Aorta (tissue), 5 donors: Measurements from ENCODE around the gene CSF3R. TPM values are rescaled to one million over a fixed set of nuclear protein-coding genes. Genes with fewer than 3 reads are reported as not detected.
"Not testable (repeated sequence)": the region's sequence is repeated elsewhere in the genome, so short reads cannot be mapped to it uniquely, and the experiment has no call there.

ENCODE experiments used
- ATAC-seq: fragments of 200-7000 bp; cut with Tn5 transposase; one replicate; pipeline ENCODE4 v1.9.1; 2022; ENCODE audit warnings: moderate library complexity; ENCODE audit not compliant: low FRiP score
- DNase-seq, 2 donors: peaks; one replicate each; pipeline ENCODE4 v3.0.0-alpha.2; 2020
- H3K27ac ChIP-seq, 2 donors: one replicate each; pipeline ENCODE4 v1.5.1; 2013; ENCODE audit warnings: low read length in 2 of 2, mild to moderate bottlenecking in 2 of 2, moderate library complexity in 2 of 2, control low read depth in 1 of 2, inconsistent platforms in 1 of 2, low read depth in 1 of 2
- H3K27me3 ChIP-seq, 2 donors: one replicate each; pipeline ENCODE4 v1.6.1; 2013; ENCODE audit warnings: control low read depth in 1 of 2, low read length in 1 of 2, mild to moderate bottlenecking in 1 of 2, moderate library complexity in 1 of 2; ENCODE audit not compliant: insufficient read depth in 2 of 2, control insufficient read depth in 1 of 2
- H3K36me3 ChIP-seq, 2 donors: one replicate each; pipeline ENCODE4 v1.6.1; 2013; ENCODE audit warnings: control low read depth in 1 of 2, low read length in 1 of 2, mild to moderate bottlenecking in 1 of 2; ENCODE audit not compliant: insufficient read depth in 2 of 2, control insufficient read depth in 1 of 2
- H3K4me1 ChIP-seq, 2 donors: one replicate each; pipeline ENCODE4 v1.6.1; 2013; ENCODE audit warnings: low read length in 2 of 2, control low read depth in 1 of 2, mild to moderate bottlenecking in 1 of 2, moderate library complexity in 1 of 2; ENCODE audit not compliant: insufficient read depth in 2 of 2, control insufficient read depth in 1 of 2
- H3K4me3 ChIP-seq, 2 donors: one replicate each; pipeline ENCODE4 v1.5.1; 2013; ENCODE audit warnings: low read length in 2 of 2, control low read depth in 1 of 2, mild to moderate bottlenecking in 1 of 2
- H3K9me3 ChIP-seq: one replicate; pipeline ENCODE4 v1.6.1; 2013; ENCODE audit warnings: mild to moderate bottlenecking, low read length; ENCODE audit not compliant: control insufficient read depth
- WGBS, 2 donors: extraction: QIAGEN DNeasy Blood & Tissue Kit; methylation state at CpG; one replicate each; pipeline ENCODE4 v1.1.7; 2013; 5-methylcytosine and 5-hydroxymethylcytosine counted together
- intact Hi-C, 2 donors: fragments of 100-400 bp; cut with DNase I; formaldehyde crosslinking; loops; one replicate each; pipeline versions ENCODE4 v1.14.2 to v1.15.0; 2022
- polyA plus RNA-seq, 2 donors: library from polyadenylated mRNA; stranded (reverse); fragments of 200-250 nt; gene quantifications; one replicate each; pipeline ENCODE4 v1.2.3, GENCODE V29; 2013
- total RNA-seq, 2 donors: library from RNA; stranded (reverse); fragmentation: NEBNext Ultra II Directional; extraction: Animal tissue kit (Norgen Biotek cat#: 25700); gene quantifications; one replicate each; pipeline ENCODE4 v1.2.1, GENCODE V29; 2021
- donor health status: healthy with polysubstance abuse.
- donor health status: Bipolar disorder and iron deficiency.
- donor health status: DM: no; HTN: no; CAD: no.
- donor health status: DM: no; HTN: no; CAD: no.
- donor health status: DM: yes; HTN: yes; CAD: no.

CSF3R gene
- total and polyA plus RNA-seq, 4 donors: 2.1 to 34.7 (median 16.2) TPM

DNA sequence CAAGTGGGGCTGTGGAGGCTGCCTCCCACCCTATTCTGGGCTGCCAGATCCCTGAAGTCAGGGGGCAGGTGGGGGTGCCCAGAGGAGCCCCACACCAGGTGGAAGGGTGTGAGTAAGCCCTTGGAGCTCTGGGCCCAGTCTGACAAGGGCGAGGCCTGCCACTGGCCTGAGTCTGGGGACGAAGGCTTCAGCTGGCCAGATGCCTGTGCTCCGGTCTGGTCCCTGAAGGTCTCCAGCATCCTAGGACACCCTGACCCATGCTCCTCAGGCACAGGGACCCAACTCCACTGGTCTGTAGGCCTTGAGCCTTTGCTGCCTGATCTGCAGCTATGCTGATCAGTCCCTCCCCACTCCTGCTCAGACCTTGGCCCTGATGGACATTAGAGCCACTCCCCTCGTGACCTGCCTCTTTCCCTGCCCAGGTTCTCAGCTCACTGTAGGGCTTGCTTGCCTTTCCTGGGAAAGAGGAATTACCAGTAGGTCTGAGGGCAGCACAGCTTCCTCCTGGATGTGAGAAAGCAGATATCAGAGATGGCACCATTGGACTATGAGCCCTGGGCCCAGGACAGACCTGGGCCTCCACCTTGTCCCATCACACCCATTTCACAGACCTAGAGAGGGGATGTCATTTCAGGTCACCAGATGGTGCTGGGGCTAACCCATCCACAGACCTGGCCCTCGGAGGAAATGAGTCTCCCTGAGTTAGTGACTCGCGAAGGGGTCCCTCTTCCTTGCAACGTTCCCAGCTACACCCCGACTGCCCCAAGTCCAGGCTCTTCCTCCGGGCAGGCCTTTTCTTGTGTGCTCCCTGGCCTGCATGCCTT, 32.8 kb upstream of the CSF3R start:
- H3K36me3 ChIP-seq: no peaks in the 10 kb centered on the region
- no peaks in the 10 kb centered on the region for H3K9me3 ChIP-seq
- no peak for ATAC-seq
- no peak for DNase-seq
- H3K27ac ChIP-seq: no peak overlapping the region
- H3K27me3 ChIP-seq: no peaks in the 10 kb centered on the region
- intact Hi-C loops: no loop called here
- no peak overlapping the region for H3K4me3 ChIP-seq
- H3K4me1 ChIP-seq: no peaks in the 10 kb centered on the region
- WGBS, 2 donors: 86 to 88% methylated on average over 10 of the region's 10 CpGs

DNA sequence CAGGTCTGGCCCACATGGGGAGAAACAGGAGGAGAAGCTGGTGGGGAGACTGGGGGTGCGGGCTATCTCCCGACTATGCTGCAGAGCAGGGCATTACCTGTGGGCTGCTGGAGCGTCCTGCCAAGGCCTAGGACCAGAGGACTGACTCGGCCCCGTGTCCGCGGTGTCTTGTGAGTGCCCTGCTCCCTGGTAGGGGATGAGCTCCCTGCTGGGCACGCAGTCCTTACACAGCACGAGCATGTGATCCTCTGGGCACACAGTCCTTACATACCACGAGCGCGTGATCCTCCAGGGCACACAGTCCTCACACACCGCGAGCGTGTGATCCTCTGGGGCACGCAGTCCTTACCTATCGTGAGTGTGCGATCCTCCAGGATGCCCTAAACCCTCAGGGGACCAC, 31.8 kb upstream of the CSF3R start:
- 82 to 85% methylated on average over 18 of the region's 18 CpGs for WGBS, 2 donors
- no peak overlapping the region for H3K4me3 ChIP-seq
- H3K27ac ChIP-seq: no peak overlapping the region
- no peaks in the 10 kb centered on the region for H3K9me3 ChIP-seq
- DNase-seq: no peak
- no peaks in the 10 kb centered on the region for H3K27me3 ChIP-seq
- H3K4me1 ChIP-seq: no peaks in the 10 kb centered on the region
- intact Hi-C loops: no loop called here
- H3K36me3 ChIP-seq: no peaks in the 10 kb centered on the region
- ATAC-seq: no peak

DNA sequence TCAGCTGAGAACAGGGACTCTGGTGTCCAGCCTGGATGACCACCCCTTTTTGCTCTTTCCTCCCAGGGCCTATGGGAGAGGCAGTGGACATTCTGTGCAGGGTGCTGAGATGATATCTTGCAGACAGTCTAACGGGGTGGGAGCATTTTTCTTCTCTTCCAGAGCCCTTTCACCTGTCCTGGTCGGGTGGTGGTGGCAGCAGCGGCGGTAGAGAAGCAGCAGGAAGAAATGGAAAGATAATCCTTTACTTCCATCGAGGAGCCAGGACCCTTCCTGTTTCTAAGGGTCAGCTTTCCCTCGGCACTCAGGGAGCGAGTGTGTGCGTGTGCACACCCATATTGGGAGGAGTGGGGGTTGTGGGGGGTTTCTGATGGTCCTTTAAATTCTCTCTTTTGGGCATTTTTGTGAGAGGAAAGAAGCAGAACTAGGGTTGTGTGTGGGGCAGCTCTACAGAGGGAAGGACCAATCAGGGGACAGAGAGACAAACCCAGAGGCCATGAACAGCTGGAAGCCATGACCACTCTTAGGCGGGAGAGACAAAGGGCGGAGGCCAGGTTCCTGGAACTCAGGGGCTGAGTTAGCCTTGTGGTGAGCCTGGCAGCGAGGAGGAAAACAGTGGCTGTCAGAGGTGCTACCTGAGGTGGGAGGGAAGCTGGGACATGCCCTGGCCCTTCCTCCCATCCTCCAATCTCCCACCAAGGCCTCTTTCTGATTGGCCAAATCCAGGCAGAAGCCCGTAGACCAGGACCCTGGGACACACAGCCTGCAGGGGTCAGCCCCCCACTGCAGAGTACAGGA, 31.2 kb upstream of the CSF3R start:
- H3K27me3 ChIP-seq: no peaks in the 10 kb centered on the region
- H3K4me3 ChIP-seq: no peak overlapping the region
- H3K36me3 ChIP-seq: no peaks in the 10 kb centered on the region
- H3K9me3 ChIP-seq: no peaks in the 10 kb centered on the region
- no peak for ATAC-seq
- H3K4me1 ChIP-seq: no peaks in the 10 kb centered on the region
- 59 to 64% methylated on average over 12 of the region's 12 CpGs for WGBS, 2 donors
- DNase-seq: no peak
- intact Hi-C loops: no loop called here
- H3K27ac ChIP-seq: no peak overlapping the region

DNA sequence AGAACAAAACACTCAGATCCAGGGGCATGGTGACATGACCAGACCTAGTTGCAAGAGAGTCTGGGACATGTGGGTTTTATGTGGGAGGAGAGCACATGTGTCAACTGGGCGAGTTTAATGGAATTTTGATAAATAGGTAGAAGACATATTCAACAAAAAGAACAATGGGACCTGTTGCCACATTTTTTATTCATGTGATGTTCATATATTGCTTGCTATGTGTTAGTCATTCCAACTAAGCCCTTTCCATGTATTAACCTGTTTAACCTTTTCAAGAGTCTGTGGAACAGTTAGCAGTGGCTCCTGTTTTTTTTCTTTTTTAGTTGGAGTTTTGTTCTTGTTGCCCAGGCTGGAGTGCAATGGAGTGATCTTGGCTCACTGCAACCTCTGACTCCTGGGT, 30.1 kb upstream of the CSF3R start:
- no peak for ATAC-seq
- Histone ChIP-seq H3K36me3 (no peaks in the 10 kb centered on the region), H3K4me1 (no peaks in the 10 kb centered on the region), H3K9me3 (no peaks in the 10 kb centered on the region), H3K27ac (no peak overlapping the region), H3K27me3 (no peaks in the 10 kb centered on the region), H3K4me3 (no peak overlapping the region)
- DNase-seq: no peak
- intact Hi-C loops: no loop called here
- WGBS, 2 donors: 50 to 57% methylated on average over 1 of the region's 1 CpG

DNA sequence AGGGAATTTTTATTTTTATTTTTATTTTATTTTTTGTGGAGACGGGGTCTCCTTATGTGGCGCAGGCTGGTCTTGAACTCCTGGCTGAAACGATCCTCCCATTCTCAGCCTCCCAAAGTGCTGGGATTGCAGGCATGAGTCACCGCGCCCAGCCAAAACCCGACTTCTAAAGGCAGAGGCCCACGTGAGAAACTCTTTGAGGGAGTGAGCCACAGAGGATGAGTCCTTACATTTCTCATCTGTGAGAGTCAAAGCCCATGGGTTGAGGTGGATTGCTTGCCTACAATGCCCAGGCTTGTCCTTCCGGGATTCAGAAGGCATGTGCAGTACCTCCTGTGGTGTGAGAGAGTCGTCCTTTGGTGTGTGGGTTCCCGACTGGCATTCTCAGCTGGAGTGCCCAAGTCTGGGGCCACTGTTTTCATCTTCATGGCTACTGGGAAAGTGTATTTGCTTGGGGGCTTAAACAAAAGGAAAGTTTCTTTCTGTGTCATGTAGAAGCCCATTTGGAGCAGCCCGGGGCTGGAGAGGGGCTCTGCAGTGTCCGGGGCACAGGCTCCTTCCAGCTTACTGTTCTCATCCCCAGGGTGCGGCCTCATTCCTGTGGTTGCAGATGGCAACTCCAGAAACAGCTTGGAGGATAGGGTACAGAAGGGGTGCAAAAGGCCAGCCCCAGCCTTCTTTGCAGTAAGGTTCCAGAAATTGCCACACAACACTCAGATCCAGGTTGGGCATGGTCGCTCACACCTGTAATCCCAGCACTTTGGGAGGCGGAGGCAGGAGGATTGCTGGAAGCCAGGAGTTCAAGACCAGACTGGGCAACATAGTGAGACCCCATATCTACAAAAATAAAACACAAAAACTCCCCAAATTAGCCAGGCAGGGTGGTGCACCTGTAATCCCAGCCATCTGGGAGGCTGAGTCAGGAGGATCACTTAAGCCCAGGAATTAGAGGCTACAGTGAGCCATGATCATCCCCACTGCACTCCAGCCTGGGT, 29.4 kb upstream of the CSF3R start:
- Histone ChIP-seq H3K4me1 (no peaks in the 10 kb centered on the region), H3K9me3 (no peaks in the 10 kb centered on the region), H3K36me3 (no peaks in the 10 kb centered on the region), H3K27me3 (no peaks in the 10 kb centered on the region), H3K4me3 (no peak overlapping the region), H3K27ac (no peak overlapping the region)
- WGBS, 2 donors: 72 to 74% methylated on average over 15 of the region's 15 CpGs
- intact Hi-C loops: no loop called here
- ATAC-seq: no peak
- no peak for DNase-seq

DNA sequence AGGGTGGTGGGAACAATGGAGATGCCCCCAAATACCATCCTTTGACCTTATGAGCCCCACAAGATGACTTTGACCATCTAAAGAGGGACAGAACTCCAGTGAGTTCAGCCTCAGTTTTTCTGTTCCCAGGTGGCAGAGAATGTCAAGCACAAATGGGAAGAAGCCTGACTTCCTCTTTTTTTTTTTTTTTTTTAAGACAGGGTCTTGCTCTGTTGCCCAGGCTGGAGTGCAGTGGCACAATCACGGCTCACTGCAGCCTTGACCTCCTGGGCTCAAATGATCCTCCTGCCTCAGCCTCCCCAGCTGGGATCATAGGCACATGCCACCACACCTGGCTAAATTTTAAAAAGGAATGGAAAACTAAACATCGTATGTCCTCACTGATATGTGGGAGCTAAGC, 28.5 kb upstream of the CSF3R start:
- H3K4me1 ChIP-seq, ATAC-seq, H3K27me3 ChIP-seq, intact Hi-C loops, H3K9me3 ChIP-seq, DNase-seq, H3K36me3 ChIP-seq, H3K4me3 ChIP-seq, H3K27ac ChIP-seq: not testable (repeated sequence)
- 81 to 85% methylated on average over 2 of the region's 2 CpGs for WGBS, 2 donors

DNA sequence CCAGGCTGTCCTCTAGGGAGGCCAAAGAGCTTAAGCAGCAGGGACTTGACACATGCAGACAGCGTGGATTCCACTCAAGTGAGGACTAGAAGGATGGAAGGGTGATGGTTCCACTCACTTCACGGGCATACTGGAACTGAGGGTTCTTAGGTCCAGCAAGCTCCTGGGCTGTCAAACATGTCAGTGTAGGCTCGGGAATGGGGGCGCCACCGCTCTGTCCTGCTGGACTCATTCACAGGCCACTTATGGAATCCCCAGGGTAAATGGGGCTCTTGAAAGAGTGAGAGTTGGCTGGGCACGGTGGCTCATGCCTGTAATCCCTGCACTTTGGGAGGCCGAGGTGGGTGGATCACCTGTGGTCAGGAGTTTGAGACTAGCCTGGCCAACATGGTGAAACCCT, 27.7 kb upstream of the CSF3R start:
- no peak overlapping the region for H3K27ac ChIP-seq
- DNase-seq (no peak), ATAC-seq (no peak)
- H3K36me3 ChIP-seq: no peaks in the 10 kb centered on the region
- H3K9me3 ChIP-seq: no peaks in the 10 kb centered on the region
- H3K4me3 ChIP-seq: no peak overlapping the region
- H3K4me1 ChIP-seq: no peaks in the 10 kb centered on the region
- H3K27me3 ChIP-seq: no peaks in the 10 kb centered on the region
- intact Hi-C loops: no loop called here
- WGBS, 2 donors: 75 to 81% methylated on average over 7 of the region's 7 CpGs

DNA sequence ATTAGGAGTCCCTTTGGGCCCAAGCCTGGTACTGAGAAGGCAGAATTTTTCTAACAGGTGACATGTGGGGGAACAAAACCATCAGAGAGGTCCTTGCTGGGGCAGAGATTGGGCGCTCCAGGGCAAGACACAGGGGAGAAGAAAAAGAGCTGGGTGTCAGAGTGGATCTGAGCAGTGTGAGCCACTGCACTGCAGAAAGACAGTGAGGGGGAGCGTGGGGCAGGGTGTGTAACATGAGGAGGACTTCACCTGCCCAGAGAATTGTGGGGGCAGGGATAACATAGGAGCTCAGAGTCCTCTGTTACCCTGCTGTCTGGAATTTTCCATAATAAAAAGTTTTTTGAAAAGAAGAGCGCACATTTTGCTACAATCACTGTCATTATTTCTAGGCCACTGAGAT, 25.5 kb upstream of the CSF3R start:
- H3K27me3 ChIP-seq: no peaks in the 10 kb centered on the region
- H3K36me3 ChIP-seq: no peaks in the 10 kb centered on the region
- ATAC-seq (no peak), DNase-seq (no peak)
- no peak overlapping the region for H3K27ac ChIP-seq
- WGBS, 2 donors: 78 to 80% methylated on average over 3 of the region's 3 CpGs
- no peaks in the 10 kb centered on the region for H3K9me3 ChIP-seq
- H3K4me3 ChIP-seq: no peak overlapping the region
- H3K4me1 ChIP-seq: no peaks in the 10 kb centered on the region
- intact Hi-C loops: no loop called here
